DMS79 (cell line): Measurements from ENCODE around the gene TTLL11.

Source experiments
- DNase-seq: peaks from one replicate; lab custom pipeline; 2025; lab: John Stamatoyannopoulos, UW

The TTLL11 gene

DNA sequence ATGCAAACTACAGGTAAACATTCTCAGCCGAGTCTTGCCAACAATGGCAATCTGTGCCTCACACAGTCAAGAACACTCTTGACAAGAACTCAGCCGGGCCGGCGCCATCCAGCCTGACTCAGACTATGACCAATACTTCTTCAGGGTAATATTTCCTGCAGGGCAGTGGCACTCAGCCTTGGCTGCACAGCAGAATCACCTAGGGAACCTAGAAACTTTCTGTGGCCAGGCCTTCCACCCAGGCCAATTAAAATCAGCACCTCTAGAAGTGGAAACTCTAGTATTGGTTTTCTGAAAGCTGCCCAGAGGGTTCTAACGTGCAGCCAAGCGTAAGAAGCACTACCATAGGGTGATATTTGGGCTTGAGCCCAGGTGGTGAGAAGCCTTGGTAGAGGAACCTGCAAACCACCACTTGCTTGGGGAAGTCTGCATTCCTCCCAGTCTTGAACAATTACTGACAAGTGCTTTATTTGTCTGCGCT lies 120.6 kb downstream of the TTLL11 start:
- peak; percentile 100 for DNase-seq

DNA sequence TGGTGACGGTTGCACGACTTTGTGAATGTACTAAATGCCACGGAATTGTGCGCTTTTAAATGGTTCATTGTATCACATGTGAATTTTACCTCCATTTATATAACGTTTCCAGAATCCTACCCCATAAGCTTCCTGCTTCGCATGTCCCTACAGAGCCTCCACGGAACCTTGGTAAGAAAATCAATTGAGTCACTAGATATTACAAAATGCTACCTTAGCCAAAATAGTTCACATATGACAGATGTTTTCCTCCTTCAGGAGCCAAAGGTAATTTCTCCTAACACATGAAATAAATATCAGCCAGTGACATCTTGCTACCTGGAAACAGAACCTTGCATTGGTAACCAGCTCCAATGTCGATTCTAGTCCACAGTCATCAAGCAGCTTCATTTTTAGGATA lies 125.1 kb downstream of the TTLL11 start:
- no peak for DNase-seq

DNA sequence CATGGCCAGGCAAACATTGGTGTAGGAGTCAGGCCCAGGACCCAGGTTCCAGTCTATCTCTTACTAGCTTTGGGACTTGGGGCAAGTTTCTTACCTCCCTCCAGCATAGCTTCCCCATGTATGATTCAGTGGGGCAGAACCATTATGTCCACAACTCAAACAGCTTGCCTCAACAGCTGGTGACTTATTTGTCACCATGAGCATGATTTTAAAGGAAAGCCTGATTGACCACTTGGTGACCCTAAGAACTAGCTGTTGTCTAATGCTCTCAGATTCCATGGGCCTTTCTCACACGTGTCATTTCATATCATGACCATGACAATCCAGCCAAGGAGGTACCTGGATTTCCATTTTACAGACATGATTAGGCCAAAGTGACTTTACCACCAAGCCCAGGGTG lies 126.4 kb downstream of the TTLL11 start:
- DNase-seq: no peak

GRCh38 chr9:121963528-121963995 lies 129.5 kb downstream of the TTLL11 start:
- no peak for DNase-seq

DNA sequence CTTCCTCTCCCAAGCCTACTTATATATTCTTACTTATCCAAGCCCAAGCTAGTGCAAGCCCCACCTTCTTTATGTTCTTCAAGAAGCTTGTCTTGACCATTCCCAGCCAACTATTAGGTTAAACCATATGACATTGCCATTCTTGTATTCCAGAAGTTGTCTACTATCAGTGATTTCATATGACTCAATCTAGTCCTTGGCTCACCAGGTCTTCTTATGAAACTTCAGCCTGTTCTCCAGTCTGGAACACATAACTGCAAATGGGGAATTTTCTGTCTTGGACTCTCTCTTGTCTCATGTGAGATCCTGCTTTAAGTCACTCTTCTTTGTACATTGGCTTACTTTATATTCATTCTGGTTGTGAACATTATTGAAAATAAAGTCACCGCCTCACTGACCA lies 130.7 kb downstream of the TTLL11 start:
- DNase-seq: no peak

- no peak for DNase-seq
These were observed 132.4 kb downstream of the TTLL11 start for GRCh38 chr9:121960665-121961064.

GRCh38 chr9:121958530-121958929 lies 134.6 kb downstream of the TTLL11 start:
- DNase-seq: no peak

- no peak for DNase-seq
These were observed 136.3 kb downstream of the TTLL11 start for GRCh38 chr9:121956808-121957207.

DNA sequence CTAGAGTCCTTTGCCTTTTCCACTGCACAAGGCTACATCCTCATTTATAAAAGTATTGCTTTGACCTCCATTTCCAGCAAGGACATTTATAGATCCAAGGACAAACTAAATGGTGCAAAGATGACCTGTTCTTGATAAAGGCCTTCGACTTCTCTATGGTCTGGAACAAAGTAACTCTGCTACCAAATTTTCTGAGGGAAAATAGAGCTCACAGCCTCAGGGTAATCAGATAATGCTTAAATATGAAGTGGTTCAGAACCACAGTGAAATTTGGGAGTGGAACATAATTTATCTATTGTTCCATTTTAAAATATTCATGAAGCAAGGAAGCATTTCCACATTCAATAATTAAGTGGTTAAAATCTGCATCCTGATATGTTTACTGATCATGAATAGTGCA lies 137.5 kb downstream of the TTLL11 start:
- peak; percentile 29 for DNase-seq

DNA sequence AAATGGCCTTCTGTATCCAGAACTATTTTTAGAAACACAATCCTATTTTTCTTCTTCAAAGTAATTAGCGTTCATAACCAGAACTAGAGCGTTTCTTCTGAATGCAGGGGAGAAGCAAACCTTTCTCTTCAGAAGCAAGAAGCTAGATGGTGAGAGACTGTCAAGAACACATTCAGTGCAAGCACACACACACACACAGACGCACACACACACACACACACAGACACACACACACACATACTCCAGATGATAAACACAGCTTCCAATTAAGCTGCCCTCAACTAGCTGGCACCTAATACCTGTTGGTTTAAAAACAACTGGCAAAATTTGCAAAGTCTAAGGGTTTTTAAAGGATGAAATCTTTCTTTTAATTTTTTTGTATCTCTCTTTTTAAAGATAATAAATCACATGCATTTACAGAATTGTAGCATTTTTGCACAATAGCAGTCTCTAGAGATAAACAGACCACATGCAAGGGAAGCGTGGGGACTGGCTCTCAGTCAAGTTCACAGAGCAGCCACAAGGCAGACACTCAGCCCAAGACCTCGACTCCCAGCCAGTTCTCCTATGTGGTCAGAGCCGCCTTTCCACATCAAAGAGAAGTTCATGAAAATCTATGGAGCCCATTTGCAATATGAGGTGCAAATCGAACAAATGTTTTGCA lies 138.5 kb downstream of the TTLL11 start:
- DNase-seq: peak; percentile 42

- no peak for DNase-seq
These were observed 140.5 kb downstream of the TTLL11 start for GRCh38 chr9:121952611-121953010.

GRCh38 chr9:121950866-121951265 lies 142.2 kb downstream of the TTLL11 start:
- DNase-seq: no peak

- peak; percentile 33 for DNase-seq
These were observed 142.7 kb downstream of the TTLL11 start for GRCh38 chr9:121950441-121950840.

DNA sequence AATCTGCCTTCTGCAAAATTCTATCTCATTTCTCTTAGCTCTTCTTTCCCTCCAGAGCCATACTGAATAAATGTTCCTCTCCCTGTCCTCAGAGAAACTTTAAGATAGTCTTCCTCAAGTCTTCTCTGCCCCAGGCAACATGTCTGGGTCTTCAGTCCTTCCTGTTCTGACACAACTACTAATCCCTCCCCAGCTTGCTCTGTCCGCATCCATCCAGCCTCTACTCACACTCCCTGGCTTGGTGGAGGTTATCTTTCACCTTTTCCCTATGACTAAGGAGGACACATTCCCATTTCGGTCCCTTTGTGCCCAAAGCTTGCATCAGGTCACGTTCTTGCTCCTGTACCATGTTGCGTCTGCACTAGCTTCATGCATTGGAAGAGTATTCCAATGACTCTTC lies 143.3 kb downstream of the TTLL11 start:
- no peak for DNase-seq

DNA sequence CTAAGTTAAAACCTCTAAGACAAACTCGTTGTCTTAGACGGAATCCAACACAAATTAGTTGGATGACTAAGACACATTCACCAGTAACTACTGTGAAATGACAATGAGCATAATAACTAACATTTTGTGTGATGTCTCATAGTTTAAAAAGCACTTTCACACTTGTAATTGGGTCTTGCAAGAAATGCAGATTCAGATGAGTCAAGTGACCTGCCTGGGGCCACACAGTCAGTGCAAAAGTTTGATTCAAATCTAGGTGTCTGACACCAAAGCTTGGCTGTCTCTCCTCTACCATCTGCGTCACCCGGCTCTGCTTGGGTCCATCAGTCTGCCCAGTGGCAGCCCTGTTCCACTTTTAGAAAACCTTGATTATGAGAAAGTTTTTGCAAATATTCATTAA lies 143.7 kb downstream of the TTLL11 start:
- DNase-seq: no peak

GRCh38 chr9:121947775-121948174 lies 145.3 kb downstream of the TTLL11 start:
- peak; percentile 93 for DNase-seq

DNA sequence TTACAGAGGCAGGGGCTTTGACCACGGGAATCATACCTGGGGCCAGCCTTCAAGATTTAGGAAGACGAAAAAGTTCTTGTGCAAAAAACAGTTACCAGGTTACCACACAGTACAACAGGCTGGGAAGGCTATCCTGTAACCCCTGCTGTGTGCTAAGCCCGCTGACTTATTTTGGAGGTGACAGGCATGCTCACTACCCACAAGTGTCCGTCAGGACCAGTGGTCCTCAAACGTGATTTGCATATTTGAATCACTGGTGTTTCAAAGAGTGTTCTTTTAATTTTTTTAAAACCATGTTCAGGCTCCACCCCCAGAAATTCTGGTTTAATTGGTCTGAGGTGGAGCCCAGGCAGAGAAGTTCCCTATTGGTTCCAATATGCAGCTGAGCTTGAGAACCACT lies 146.6 kb downstream of the TTLL11 start:
- no peak for DNase-seq

GRCh38 chr9:121945849-121946248 lies 147.3 kb downstream of the TTLL11 start:
- no peak for DNase-seq

- no peak for DNase-seq
These were observed 147.8 kb downstream of the TTLL11 start for GRCh38 chr9:121945281-121945680.

DNA sequence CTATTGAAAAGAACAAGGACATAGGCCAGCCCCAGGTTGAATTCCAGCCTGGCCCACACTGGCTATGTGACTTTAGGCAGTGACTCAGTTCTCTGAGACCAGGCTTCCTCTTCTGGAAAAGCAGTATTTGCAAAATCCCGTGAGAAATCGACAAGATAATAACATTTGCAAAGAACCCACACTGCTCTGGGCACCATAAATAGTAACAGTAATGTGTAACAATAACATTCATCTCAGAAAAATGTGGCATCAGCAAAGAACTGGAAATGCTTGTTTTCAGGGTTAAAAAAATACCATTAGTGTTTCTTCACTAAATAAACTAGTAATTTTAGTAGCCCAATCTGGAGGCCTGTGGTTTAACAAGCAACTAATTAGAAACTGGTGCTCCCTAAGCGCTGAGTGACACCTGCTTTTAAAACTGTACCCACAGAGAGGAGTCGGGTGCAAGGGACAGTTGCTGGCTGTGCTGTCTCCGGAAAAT lies 148.4 kb downstream of the TTLL11 start:
- no peak for DNase-seq

GRCh38 chr9:121943463-121943862 lies 149.6 kb downstream of the TTLL11 start:
- DNase-seq: no peak

- no peak for DNase-seq
These were observed 150.2 kb downstream of the TTLL11 start for GRCh38 chr9:121942866-121943382.

- no peak for DNase-seq
These were observed 150.8 kb downstream of the TTLL11 start for GRCh38 chr9:121942313-121942712.

GRCh38 chr9:121939643-121940042 lies 153.5 kb downstream of the TTLL11 start:
- DNase-seq: no peak
